HCT116 (cell line): ENCODE data around the gene OPCML. TPM values are rescaled to one million over a fixed set of nuclear protein-coding genes. Genes with fewer than 3 reads are reported as not detected.

Source experiments
- ATAC-seq: fragments of 200-7000 bp; cut with Tn5 transposase; 2 replicates; pipeline ENCODE4 v1.9.1; 2020; ENCODE audit warnings: mild to moderate bottlenecking, moderate library complexity
- BruUV-seq: library from RNA; stranded (reverse); fragments of 400-500 nt; replicated peaks from 2 replicates; lab custom pipeline; 2021; lab: Mats Ljungman, UMichigan
- CTCF ChIA-PET: fragments of 300-600 bp; sonication (Branson Sonifier 250); formaldehyde crosslinking; loops from one replicate; lab custom pipeline; 2021; ENCODE audit warnings: antibody characterized with exemption; lab: Charles Lee
- POLR2A ChIA-PET: fragments of 300-600, 350-600 bp; sonication (Branson Sonifier 250); formaldehyde crosslinking; loops from one replicate; lab custom pipeline; 2021; ENCODE audit warnings: antibody characterized with exemption; lab: Charles Lee
- RAD21 ChIA-PET, 2 experiments: fragments of 300-600 bp; sonication (Branson Sonifier 250); formaldehyde crosslinking; loops; one replicate each; lab custom pipeline; 2023; ENCODE audit warnings: low total read pairs in 2 of 2; ENCODE audit not compliant: uncharacterized antibody in 2 of 2, unreplicated experiment in 2 of 2, low non-redundant PET in 1 of 2; lab: Charles Lee
- DNase-seq: peaks from one replicate; pipeline ENCODE4 v3.0.0-alpha.2; 2010; ENCODE audit warnings: low read depth, low spot score
- H2AFZ ChIP-seq: fragments of 200-600 bp; shearing (Covaris generic), sonication (generic); 2 replicates; pipeline ENCODE4 v1.6.1; 2017; ENCODE audit warnings: low read depth, mixed run types, mixed read lengths, antibody characterized with exemption, low read length; ENCODE audit not compliant: poor library complexity, severe bottlenecking
- H3K27ac ChIP-seq: 2 replicates; pipeline ENCODE4 v1.5.1; 2012; ENCODE audit warnings: low read depth, low read length
- H3K27me3 ChIP-seq: fragments of 200-600 bp; sonication (generic); 2 replicates; pipeline ENCODE4 v1.6.1; 2016; ENCODE audit warnings: mixed run types, low read length, mixed read lengths; ENCODE audit not compliant: insufficient read depth
- H3K36me3 ChIP-seq, 2 experiments: fragments of 200-500 bp in 1 of 2; fragments of 200-600 bp in 1 of 2; sonication (Bioruptor generic) in 1 of 2; sonication (generic) in 1 of 2; 2 replicates each; pipeline versions ENCODE4 v1.5.1 to v1.6.1; 2014 to 2016; ENCODE audit warnings: low read length in 2 of 2, inconsistent platforms in 1 of 2, mixed read lengths in 1 of 2, mixed run types in 1 of 2; ENCODE audit not compliant: insufficient read depth in 2 of 2, control insufficient read depth in 1 of 2
- H3K4me1 ChIP-seq, 2 experiments: fragments of 200-600 bp in 1 of 2; sonication (generic) in 1 of 2; 2 replicates each; pipeline versions ENCODE4 v1.5.1 to v1.6.1; 2012 to 2017; ENCODE audit warnings: low read length in 2 of 2, inconsistent platforms in 1 of 2, mild to moderate bottlenecking in 1 of 2, mixed read lengths in 1 of 2, mixed run types in 1 of 2, moderate library complexity in 1 of 2; ENCODE audit not compliant: insufficient read depth in 2 of 2, control insufficient read depth in 1 of 2
- H3K4me2 ChIP-seq: fragments of 200-600 bp; sonication (generic); 2 replicates; pipeline ENCODE4 v1.6.1; 2017; ENCODE audit warnings: mixed run types, low read length, mixed read lengths
- H3K4me3 ChIP-seq, 2 experiments: fragments of 200-600 bp in 1 of 2; sonication (generic) in 1 of 2; replicated peaks in 1 of 2; 2 replicates each; pipeline ENCODE4 v1.5.1; 2011 to 2016; ENCODE audit warnings: low read length in 2 of 2, control low read depth in 1 of 2, low read depth in 1 of 2, mild to moderate bottlenecking in 1 of 2, mixed read lengths in 1 of 2, mixed run types in 1 of 2
- H3K79me2 ChIP-seq: fragments of 200-600 bp; sonication (generic); 2 replicates; pipeline ENCODE4 v1.6.1; 2017; ENCODE audit warnings: mild to moderate bottlenecking, mixed run types, low read length, moderate library complexity, mixed read lengths; ENCODE audit not compliant: insufficient read depth
- H3K9ac ChIP-seq: fragments of 200-600 bp; sonication (generic); 2 replicates; pipeline ENCODE4 v1.6.1; 2016; ENCODE audit warnings: low read length, mixed read lengths
- H3K9me2 ChIP-seq: fragments of 200-600 bp; sonication (generic), shearing (Covaris generic); 2 replicates; pipeline ENCODE4 v1.6.1; 2017; ENCODE audit warnings: mixed run types, mild to moderate bottlenecking, moderate library complexity; ENCODE audit not compliant: insufficient read depth
- H3K9me3 ChIP-seq, 2 experiments: fragments of 200-500 bp in 1 of 2; fragments of 200-600 bp in 1 of 2; sonication (Bioruptor generic) in 1 of 2; sonication (generic) in 1 of 2; 2 replicates each; pipeline ENCODE4 v1.6.1; 2014 to 2017; ENCODE audit warnings: low read length in 2 of 2, mixed read lengths in 2 of 2, inconsistent platforms in 1 of 2, low read depth in 1 of 2, mild to moderate bottlenecking in 1 of 2, mixed run types in 1 of 2, moderate library complexity in 1 of 2; ENCODE audit not compliant: control insufficient read depth in 1 of 2, insufficient read depth in 1 of 2
- H4K20me1 ChIP-seq: fragments of 200-600 bp; sonication (generic), shearing (Covaris generic); 2 replicates; pipeline ENCODE4 v1.6.1; 2017; ENCODE audit warnings: mixed run types, mild to moderate bottlenecking, moderate library complexity; ENCODE audit not compliant: insufficient read depth
- CEBPB ChIP-seq: IDR thresholded peaks from 2 replicates; pipeline ENCODE4 v1.6.1; 2012; ENCODE audit warnings: low read depth
- CTCF ChIP-seq, 3 experiments: fragments of 200-600 bp in 1 of 3; sonication (generic) in 1 of 3; IDR thresholded peaks in 2 of 3; conservative IDR thresholded peaks in 1 of 3; 2 replicates each; pipeline ENCODE4 v1.5.1; 2012 to 2017; ENCODE audit warnings: low read depth in 2 of 3, low read length in 2 of 3, antibody characterized with exemption in 1 of 3, borderline replicate concordance in 1 of 3, control low read depth in 1 of 3, mild to moderate bottlenecking in 1 of 3, mixed read lengths in 1 of 3, mixed run types in 1 of 3, moderate library complexity in 1 of 3; ENCODE audit not compliant: insufficient read depth in 1 of 3
- EZH2 ChIP-seq: fragments of 200-600 bp; sonication (generic); IDR thresholded peaks from 2 replicates; pipeline ENCODE4 v1.6.1; 2017; ENCODE audit warnings: antibody characterized with exemption, mixed run types
- EZH2phosphoT487 ChIP-seq: fragments of 200-600 bp; IDR thresholded peaks from 2 replicates; pipeline ENCODE4 v1.6.1; 2018; ENCODE audit warnings: antibody characterized with exemption, borderline replicate concordance
- FOSL1 ChIP-seq: IDR thresholded peaks from 2 replicates; pipeline ENCODE4 v1.6.1; 2012; ENCODE audit warnings: low read depth
- MAX ChIP-seq: IDR thresholded peaks from 2 replicates; pipeline ENCODE4 v1.6.1; 2012
- RAD21 ChIP-seq: IDR thresholded peaks from 2 replicates; pipeline ENCODE4 v1.6.1; 2012; ENCODE audit warnings: low read depth, mild to moderate bottlenecking
- SP1 ChIP-seq: IDR thresholded peaks from 2 replicates; pipeline ENCODE4 v1.6.1; 2012; ENCODE audit warnings: low read depth
- SRF ChIP-seq: IDR thresholded peaks from 2 replicates; pipeline ENCODE4 v1.6.1; 2012; ENCODE audit warnings: low read depth
- ZFX ChIP-seq: fragments of 450-650 bp; IDR thresholded peaks from 2 replicates; pipeline ENCODE4 v1.6.1; 2017
- intact Hi-C: fragments of 100-400 bp; cut with micrococcal nuclease; formaldehyde crosslinking; loops from 2 replicates; pipeline ENCODE4 v1.10.0; 2022
- total RNA-seq: library from RNA; stranded (reverse); gene quantifications from one replicate; pipeline ENCODE4 v1.2.1, GENCODE V29; 2021; ENCODE audit not compliant: unreplicated experiment
- TF ChIP-seq, protein P1 (sequence below): IDR thresholded peaks from 2 replicates; pipeline ENCODE4 v1.6.1; 2012; ENCODE audit warnings: low read depth
- TF ChIP-seq, protein P2 (sequence below): IDR thresholded peaks from 2 replicates; pipeline ENCODE4 v1.6.1; 2012

Gene OPCML
- total RNA-seq, 1 experiment from 2014 or later = not detected

DNA sequence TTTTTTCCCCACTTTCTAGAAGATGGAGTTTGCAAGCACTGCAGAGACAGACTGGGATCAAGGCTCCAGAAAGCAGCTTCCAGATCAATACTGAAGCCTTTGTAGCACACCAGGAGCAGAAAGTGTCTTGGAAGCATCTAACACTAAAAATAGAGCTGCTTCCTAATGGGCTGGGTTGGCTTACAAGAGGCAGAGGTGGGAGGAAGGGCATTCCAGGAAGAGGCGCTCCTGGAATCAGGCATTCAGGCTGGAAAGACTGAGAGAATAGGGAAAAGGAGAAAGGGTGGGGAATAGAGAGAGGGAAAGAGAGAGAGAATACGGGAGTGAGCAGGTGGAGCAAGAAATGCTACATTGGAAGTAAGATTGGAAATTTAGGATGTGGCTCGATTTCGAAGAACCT lies 395.9 kb downstream of the OPCML start:
- no peaks in the 10 kb centered on the region for H3K36me3 ChIP-seq
- BruUV-seq = no TSS peak
- H3K9me2 ChIP-seq = no peaks in the 10 kb centered on the region
- ChIA-PET POLR2A (no interaction called here), CTCF (no interaction called here), RAD21 (no interaction called here)
- no peaks in the 10 kb centered on the region for H3K79me2 ChIP-seq
- TF ChIP-seq EZH2phosphoT487 = no peak
- H3K4me3 ChIP-seq = no peak overlapping the region
- intact Hi-C loops = no loop called here
- no peaks in the 10 kb centered on the region for H4K20me1 ChIP-seq
- H3K4me1 ChIP-seq = no peaks in the 10 kb centered on the region
- H3K9ac ChIP-seq = no peak overlapping the region
- no peak overlapping the region for H3K27ac ChIP-seq
- H3K4me2 ChIP-seq = no peak overlapping the region
- H3K9me3 ChIP-seq = peaks cover 0 to 4% of the 10 kb centered on the region in 2 experiments; a peak in 2 of 4 replicates
- DNase-seq (no peak), ATAC-seq (no peak)
- H3K27me3 ChIP-seq = no peaks in the 10 kb centered on the region
- H2AFZ ChIP-seq = no peak overlapping the region

DNA sequence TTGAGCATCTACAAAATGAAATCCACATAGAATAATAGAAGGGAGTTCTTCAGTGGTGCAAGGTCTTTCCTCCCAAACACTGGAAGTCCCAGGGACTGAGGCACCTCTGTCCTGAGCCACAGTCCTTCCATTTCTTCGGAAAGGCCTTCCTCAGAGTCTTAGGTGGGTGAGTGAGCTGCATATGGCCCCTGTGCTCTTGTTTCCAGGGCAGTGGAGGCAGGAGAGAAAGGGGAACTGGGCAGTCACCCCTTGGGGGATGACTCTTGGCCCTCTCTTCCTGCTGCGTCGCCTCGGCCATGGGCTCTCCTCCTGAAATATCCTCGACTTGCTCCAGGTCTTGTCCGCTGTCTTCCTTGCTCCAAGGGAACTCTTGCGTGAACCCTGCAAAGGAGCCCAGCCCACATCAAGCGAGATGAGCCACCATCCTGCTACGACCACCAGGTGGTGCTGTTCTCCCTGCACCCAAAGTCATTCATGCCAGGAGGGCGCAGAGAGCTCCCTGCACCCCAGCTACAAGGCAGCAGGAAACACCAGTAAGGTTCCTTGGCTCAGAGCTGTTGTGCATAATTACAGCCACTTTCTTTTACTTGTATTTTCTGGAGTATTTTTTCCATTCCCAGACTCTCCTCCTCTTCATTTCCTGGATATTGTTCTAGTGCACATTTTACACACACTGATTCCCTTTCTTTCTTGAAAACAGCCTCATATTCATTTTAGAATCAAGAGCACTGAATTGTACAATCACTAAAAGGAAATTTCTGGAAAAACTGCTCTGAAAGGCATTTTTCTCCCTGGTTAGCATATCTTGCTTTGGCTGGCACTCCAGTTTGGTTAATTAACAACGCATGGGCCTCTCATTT lies 397.8 kb downstream of the OPCML start:
- peaks cover 0 to 4% of the 10 kb centered on the region in 2 experiments; a peak in 2 of 4 replicates for H3K9me3 ChIP-seq
- DNase-seq (no peak), ATAC-seq (peak; percentile 61; the same call in 1 of the 2 replicates)
- no TSS peak for BruUV-seq
- no peak overlapping the region for H3K4me3 ChIP-seq
- no peak overlapping the region for H3K4me2 ChIP-seq
- H3K9ac ChIP-seq = no peak overlapping the region
- intact Hi-C loops = loop anchor here (1.0 to 2.0 kb wide), 2 partner anchors 687 to 700 kb away; no protein-coding TSS in a partner anchor
- ChIA-PET RAD21 (interaction anchor here in 1 of 2 experiments (1.1 kb wide), 1 partner anchor 701 kb away, joined by 3 read pairs; no protein-coding TSS in a partner anchor), POLR2A (no interaction called here), CTCF (interaction anchor here (1.0 to 2.1 kb wide), 2 partner anchors 687 to 701 kb away, joined by 7 to 11 read pairs; no protein-coding TSS in a partner anchor)
- H4K20me1 ChIP-seq = no peaks in the 10 kb centered on the region
- no peaks in the 10 kb centered on the region for H3K36me3 ChIP-seq
- no peaks in the 10 kb centered on the region for H3K9me2 ChIP-seq
- no peaks in the 10 kb centered on the region for H3K4me1 ChIP-seq
- H3K27ac ChIP-seq = no peak overlapping the region
- no peak for TF ChIP-seq EZH2
- TF ChIP-seq SP1 = no peak
- peak; percentile 13 to 67 (median 56); a peak in 4 of 6 replicates for TF ChIP-seq CTCF (IDR thresholded peaks at IDR 0.05 in 2 of 3, conservative IDR thresholded peaks at IDR 0.05 in 1 of 3; ENCODE audit: borderline replicate concordance in 1 of 3, insufficient read depth in 1 of 3, low read depth in 2 of 3, low read length in 2 of 3)
- TF ChIP-seq MAX = no peak
- TF ChIP-seq, protein P1, sequence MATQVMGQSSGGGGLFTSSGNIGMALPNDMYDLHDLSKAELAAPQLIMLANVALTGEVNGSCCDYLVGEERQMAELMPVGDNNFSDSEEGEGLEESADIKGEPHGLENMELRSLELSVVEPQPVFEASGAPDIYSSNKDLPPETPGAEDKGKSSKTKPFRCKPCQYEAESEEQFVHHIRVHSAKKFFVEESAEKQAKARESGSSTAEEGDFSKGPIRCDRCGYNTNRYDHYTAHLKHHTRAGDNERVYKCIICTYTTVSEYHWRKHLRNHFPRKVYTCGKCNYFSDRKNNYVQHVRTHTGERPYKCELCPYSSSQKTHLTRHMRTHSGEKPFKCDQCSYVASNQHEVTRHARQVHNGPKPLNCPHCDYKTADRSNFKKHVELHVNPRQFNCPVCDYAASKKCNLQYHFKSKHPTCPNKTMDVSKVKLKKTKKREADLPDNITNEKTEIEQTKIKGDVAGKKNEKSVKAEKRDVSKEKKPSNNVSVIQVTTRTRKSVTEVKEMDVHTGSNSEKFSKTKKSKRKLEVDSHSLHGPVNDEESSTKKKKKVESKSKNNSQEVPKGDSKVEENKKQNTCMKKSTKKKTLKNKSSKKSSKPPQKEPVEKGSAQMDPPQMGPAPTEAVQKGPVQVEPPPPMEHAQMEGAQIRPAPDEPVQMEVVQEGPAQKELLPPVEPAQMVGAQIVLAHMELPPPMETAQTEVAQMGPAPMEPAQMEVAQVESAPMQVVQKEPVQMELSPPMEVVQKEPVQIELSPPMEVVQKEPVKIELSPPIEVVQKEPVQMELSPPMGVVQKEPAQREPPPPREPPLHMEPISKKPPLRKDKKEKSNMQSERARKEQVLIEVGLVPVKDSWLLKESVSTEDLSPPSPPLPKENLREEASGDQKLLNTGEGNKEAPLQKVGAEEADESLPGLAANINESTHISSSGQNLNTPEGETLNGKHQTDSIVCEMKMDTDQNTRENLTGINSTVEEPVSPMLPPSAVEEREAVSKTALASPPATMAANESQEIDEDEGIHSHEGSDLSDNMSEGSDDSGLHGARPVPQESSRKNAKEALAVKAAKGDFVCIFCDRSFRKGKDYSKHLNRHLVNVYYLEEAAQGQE = no peak
- no peak for TF ChIP-seq SRF
- TF ChIP-seq FOSL1 = no peak
- TF ChIP-seq, protein P2, sequence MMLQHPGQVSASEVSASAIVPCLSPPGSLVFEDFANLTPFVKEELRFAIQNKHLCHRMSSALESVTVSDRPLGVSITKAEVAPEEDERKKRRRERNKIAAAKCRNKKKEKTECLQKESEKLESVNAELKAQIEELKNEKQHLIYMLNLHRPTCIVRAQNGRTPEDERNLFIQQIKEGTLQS = no peak
- peak; percentile 32 for TF ChIP-seq RAD21
- TF ChIP-seq ZFX = no peak
- TF ChIP-seq CEBPB = no peak
- no peak overlapping the region for H2AFZ ChIP-seq
- no peaks in the 10 kb centered on the region for H3K79me2 ChIP-seq
- H3K27me3 ChIP-seq = no peaks in the 10 kb centered on the region
